Activated CD8-positive, alpha-beta memory T cell treated with anti-CD3 and anti-CD28 coated beads, Interleukin-2, amount 50 U/mL, for 24 hours (primary cell): ENCODE results near the gene ABCB8.

Experiments used
- DNase-seq: peaks from one replicate; pipeline ENCODE4 v3.0.0-alpha.2; 2020; ENCODE audit errors: extremely low read depth

The ABCB8 gene

GRCh38 chr7:151085691-151086620, 57.7 kb downstream of the ABCB8 start, which contains the start of gene AGAP3:
TSS of gene AGAP3 (plus strand) at chr7:151086475. CDS start at chr7:151086742, 267 bp downstream.
- DNase-seq, result no peak

- DNase-seq, result no peak
Observed at GRCh38 chr7:151086802-151087244, 58.6 kb downstream of the ABCB8 start.

GRCh38 chr7:151087245-151088018, 59.2 kb downstream of the ABCB8 start:
- no peak for DNase-seq

GRCh38 chr7:151088019-151088855, 60.0 kb downstream of the ABCB8 start:
- no peak for DNase-seq

DNA sequence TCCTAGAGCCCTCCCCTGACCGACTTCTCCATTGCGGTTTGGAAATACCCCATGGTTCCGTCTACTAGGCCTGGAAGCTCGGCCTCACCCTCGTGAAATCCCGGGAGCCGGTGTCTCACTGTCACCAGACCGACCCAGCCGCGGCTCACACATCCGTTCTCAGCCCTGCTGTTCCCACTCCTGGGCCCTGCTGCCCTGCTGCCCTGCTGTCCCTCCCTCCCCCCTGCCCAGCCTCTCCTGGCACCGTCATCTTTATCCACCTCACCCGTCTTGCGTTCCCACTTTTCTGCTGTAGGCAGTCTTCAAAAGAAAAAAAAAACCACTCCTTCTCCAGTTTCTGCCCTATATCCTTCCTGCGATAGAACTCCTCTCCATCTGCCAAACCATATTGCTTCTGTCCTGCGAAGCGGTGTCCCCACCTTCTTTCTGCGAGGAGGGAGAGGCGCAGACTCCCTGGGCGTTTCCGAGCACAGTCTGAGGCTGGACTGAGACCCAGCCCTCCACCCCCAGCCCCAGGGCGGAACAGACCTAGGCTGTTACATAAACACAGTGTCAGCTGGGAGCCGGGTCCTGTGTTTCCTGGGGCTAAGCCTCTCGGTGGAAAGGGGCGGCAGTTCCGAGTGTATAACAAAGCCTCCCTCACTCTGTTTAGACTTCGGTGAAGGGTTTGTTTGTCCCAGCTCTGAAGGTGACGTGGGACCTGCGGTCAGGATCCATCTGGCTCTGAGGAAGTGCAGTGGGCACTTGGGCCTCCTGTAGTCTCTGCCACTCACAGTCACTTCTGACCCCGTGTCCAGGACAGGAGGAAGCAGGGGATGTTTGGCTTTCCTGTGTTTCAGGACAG, 60.8 kb downstream of the ABCB8 start:
- DNase-seq, result no peak

GRCh38 chr7:151089893-151090730, 61.9 kb downstream of the ABCB8 start:
- no peak for DNase-seq

DNA sequence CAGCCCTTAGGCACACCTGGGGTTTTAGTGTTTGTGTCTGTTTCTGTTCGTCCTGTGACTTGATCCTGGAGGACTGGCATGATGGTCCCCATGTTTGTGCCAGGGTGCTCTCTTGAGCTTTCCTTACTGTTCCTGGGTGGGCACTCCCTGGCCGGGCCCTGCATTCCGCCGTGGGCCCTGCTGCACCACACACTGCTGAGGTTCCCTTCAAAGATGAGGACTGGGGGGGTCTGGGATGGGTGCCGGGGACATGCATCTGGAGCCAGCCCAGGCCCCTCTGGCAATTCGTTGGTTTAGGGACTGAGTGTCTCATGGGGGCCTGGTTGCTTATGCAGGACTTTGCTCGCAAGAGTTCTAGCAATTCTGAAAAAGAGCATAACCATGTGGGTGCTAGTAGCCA, 62.8 kb downstream of the ABCB8 start:
- no peak for DNase-seq

DNA sequence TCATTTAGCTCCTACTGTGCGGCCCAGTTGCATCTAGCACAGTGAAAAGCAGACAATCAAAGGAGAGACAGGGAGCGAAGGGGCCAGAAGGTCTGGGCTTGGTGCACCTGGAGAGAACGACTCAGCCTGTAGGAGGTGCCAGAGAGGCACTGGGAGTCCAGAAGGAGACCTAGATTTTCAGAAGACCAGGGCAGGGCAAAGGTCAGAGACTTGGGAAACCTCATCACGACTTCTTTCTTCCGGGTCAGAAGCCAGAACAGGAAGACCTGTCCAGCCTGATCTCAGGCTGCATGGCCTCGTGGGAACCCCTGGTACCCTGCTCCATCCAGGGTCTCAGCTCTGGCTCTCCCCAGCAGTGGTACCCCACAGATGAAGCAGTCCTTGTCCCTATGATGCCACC, 63.2 kb downstream of the ABCB8 start:
- DNase-seq, result no peak

- DNase-seq, result no peak
Observed at GRCh38 chr7:151091988-151092387, 63.7 kb downstream of the ABCB8 start.

DNA sequence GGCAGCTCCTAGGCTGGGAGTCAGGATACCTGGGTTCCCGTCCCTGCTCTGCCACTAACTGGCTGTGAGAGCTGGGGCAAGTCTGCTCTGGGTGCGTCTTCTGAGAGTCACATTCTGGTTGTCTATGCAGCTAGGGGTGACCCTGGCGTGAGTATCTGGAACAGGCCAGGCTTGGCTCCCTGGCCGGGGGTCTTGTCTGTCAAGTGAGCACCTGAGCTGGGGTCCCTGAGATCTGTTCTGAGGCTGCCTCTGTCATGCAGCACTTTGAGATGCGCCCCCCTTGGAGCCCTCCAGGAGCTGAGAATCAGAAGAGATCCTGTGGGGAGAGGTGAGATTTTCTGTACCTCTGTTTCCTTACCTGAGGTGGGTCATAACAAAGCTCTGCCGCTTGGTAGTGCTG, 65.5 kb downstream of the ABCB8 start:
- no peak for DNase-seq

GRCh38 chr7:151094675-151095074, 66.4 kb downstream of the ABCB8 start:
- no peak for DNase-seq

DNA sequence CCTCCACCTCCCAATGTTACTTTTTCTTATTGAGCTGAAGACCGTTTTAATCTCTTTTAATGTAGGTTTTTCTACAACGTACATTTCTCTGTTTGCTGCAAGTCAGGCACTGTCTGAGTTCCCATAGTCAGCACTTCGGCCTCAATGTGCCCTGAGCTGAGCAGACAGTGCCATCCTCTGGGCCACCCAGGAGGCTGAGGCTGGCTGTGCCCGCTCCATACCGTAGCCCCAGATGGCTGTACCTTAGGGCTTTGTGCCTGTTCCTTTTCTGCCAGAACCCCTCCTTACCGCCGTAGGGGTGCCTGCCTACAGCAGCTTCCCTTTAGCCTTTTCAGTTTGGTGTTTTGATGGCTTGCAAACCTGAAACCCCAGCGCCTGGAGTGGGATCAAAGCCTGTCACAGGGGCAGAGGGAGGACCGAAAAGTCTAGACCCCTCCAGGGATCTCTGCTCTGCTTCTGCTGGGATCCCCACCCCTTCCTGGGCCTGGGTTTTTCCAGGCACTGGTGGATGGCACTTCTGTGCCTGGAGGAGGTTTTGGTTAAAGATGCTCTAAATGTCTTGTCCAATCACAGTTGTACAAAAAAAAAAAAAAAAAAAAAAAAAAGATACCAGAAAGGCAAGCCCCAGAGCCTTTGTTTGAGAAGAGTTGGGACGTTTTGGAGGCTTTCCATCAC, 67.0 kb downstream of the ABCB8 start:
- DNase-seq, result no peak

DNA sequence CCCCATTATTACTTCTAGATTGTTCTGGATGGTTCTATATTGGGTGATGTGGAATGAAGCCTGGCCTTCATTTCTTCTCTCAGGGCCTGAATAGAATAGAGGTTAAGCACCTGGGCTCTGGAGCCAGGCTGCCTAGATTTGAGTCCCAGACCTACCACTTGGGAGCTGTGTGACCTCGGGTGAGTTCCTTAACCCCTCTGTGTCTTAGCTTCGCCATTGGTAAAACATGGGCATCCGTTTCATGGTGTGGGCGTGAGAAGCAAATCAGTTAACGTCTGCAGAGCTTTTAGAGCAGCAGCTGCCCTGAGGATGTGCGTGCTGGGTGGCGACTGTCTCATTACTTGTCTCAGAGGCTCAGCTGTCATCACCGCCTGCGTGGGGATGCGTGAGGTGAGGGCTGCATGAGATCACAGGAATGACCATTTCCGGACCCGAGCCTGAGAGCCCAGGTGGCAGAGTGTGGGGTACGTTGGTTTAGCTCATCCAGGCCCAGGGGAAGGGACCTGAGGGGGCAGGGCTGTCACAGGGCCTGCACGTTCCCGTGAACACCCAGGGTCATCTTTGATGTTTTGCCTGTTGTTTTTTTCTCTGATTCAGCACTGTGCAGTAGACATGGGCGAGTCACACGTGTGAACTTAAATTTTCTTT, 67.7 kb downstream of the ABCB8 start:
- DNase-seq, result no peak
